ENCODE measurements around the gene MLLT6.

GRCh38 chr17:38741461-38741860 lies 36.4 kb downstream of the MLLT6 start:
- TF ChIP-seq POLR2A (IDR thresholded peaks at IDR 0.05) (no peak), CTCF (IDR thresholded peaks at IDR 0.05) (no peak)
